ENCODE results near the gene RAPSN. TPM values are rescaled to one million over a fixed set of nuclear protein-coding genes. Genes with fewer than 3 reads are reported as not detected.

The RAPSN gene
- total and polyA plus RNA-seq, 2 donors (not counting 1 experiment from before 2014, with no cell fraction given), result 0.17 TPM; not detected in 1

DNA sequence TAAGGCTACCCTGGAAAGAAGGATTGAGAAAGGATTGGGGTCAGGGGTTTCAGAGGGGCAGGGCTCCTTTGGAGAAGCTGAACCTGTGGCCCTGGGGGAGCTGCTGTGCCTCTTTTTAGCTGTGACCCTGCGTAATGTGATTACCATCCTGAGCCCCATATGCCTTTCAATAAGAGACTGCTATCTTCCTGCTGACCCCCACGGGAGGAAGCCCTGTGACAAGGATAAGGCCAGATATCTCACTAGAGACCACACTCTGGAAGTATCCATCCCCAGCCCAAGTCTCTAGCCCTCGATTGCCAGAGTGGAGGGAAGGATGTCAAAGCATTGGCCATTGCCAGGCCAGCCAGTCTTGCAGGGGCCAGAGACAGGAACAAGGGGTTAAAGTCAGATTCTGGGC is 45.4 kb downstream of the RAPSN start:
- TF ChIP-seq EZH2 (IDR thresholded peaks at IDR 0.05; ENCODE audit: low read length, missing control alignments), result no peak
- TF ChIP-seq, protein P1, sequence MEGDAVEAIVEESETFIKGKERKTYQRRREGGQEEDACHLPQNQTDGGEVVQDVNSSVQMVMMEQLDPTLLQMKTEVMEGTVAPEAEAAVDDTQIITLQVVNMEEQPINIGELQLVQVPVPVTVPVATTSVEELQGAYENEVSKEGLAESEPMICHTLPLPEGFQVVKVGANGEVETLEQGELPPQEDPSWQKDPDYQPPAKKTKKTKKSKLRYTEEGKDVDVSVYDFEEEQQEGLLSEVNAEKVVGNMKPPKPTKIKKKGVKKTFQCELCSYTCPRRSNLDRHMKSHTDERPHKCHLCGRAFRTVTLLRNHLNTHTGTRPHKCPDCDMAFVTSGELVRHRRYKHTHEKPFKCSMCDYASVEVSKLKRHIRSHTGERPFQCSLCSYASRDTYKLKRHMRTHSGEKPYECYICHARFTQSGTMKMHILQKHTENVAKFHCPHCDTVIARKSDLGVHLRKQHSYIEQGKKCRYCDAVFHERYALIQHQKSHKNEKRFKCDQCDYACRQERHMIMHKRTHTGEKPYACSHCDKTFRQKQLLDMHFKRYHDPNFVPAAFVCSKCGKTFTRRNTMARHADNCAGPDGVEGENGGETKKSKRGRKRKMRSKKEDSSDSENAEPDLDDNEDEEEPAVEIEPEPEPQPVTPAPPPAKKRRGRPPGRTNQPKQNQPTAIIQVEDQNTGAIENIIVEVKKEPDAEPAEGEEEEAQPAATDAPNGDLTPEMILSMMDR (conservative IDR thresholded peaks at IDR 0.05 in 1 of 2, IDR thresholded peaks at IDR 0.05 in 1 of 2; ENCODE audit: low read depth in 1 of 2, low read length in 2 of 2), result no peak
- no peak overlapping the region for H3K27ac ChIP-seq (ENCODE audit: insufficient read depth, low read length)

GRCh38 chr11:47403135-47403534 is 45.8 kb downstream of the RAPSN start:
- H3K4me2 ChIP-seq (ENCODE audit: extremely low read depth, insufficient read depth, low read length), result no peak overlapping the region
- DNase-seq (ENCODE audit: low read depth in 2 of 2), result no peak
- no peaks in the 10 kb centered on the region for H3K36me3 ChIP-seq (ENCODE audit: control insufficient read depth, insufficient read depth, low read length)
- peaks cover 13% of the 10 kb centered on the region for H3K4me1 ChIP-seq (ENCODE audit: control insufficient read depth, extremely low read depth, insufficient read depth, low read length)
- no peak overlapping the region for H2AFZ ChIP-seq (ENCODE audit: low read length)
- TF ChIP-seq EZH2 (IDR thresholded peaks at IDR 0.05; ENCODE audit: low read length, missing control alignments), result no peak
- TF ChIP-seq, protein P1 (conservative IDR thresholded peaks at IDR 0.05 in 1 of 2, IDR thresholded peaks at IDR 0.05 in 1 of 2; ENCODE audit: low read depth in 1 of 2, low read length in 2 of 2), result no peak
- H3K9me3 ChIP-seq (ENCODE audit: control insufficient read depth, insufficient read depth, low read depth, low read length), result no peaks in the 10 kb centered on the region
- H3K9ac ChIP-seq (ENCODE audit: insufficient read depth, low read length), result no peak overlapping the region
- H4K20me1 ChIP-seq (ENCODE audit: control insufficient read depth, extremely low read depth, insufficient read depth, low read length), result no peaks in the 10 kb centered on the region
- no peaks in the 10 kb centered on the region for H3K79me2 ChIP-seq (ENCODE audit: control insufficient read depth, insufficient read depth, low read length)
- H3K27ac ChIP-seq (ENCODE audit: insufficient read depth, low read length), result no peak overlapping the region
- H3K27me3 ChIP-seq (ENCODE audit: control insufficient read depth, insufficient read depth, low read length), result no peaks in the 10 kb centered on the region
- no peak overlapping the region for H3K4me3 ChIP-seq (replicated peaks in 1 of 4; ENCODE audit: control extremely low read depth in 1 of 4, insufficient read depth in 1 of 4, low read depth in 3 of 4, low read length in 4 of 4)

More for the DNA sequence above, 45.4 kb downstream of the RAPSN start:
- Histone ChIP-seq H3K4me2 (ENCODE audit: extremely low read depth, insufficient read depth, low read length) (no peak overlapping the region), H3K9ac (ENCODE audit: insufficient read depth, low read length) (no peak overlapping the region), H3K36me3 (ENCODE audit: control insufficient read depth, insufficient read depth, low read length) (no peaks in the 10 kb centered on the region), H4K20me1 (ENCODE audit: control insufficient read depth, extremely low read depth, insufficient read depth, low read length) (no peaks in the 10 kb centered on the region), H3K4me3 (replicated peaks in 1 of 4; ENCODE audit: control extremely low read depth in 1 of 4, insufficient read depth in 1 of 4, low read depth in 3 of 4, low read length in 4 of 4) (no peak overlapping the region), H3K79me2 (ENCODE audit: control insufficient read depth, insufficient read depth, low read length) (no peaks in the 10 kb centered on the region), H3K27me3 (ENCODE audit: control insufficient read depth, insufficient read depth, low read length) (no peaks in the 10 kb centered on the region), H3K9me3 (ENCODE audit: control insufficient read depth, insufficient read depth, low read depth, low read length) (no peaks in the 10 kb centered on the region), H2AFZ (ENCODE audit: low read length) (no peak overlapping the region), H3K4me1 (ENCODE audit: control insufficient read depth, extremely low read depth, insufficient read depth, low read length) (peaks cover 13% of the 10 kb centered on the region)
- no peak for DNase-seq (ENCODE audit: low read depth in 2 of 2)

- no peak overlapping the region for H2AFZ ChIP-seq (ENCODE audit: low read length)
- no peak overlapping the region for H3K27ac ChIP-seq (ENCODE audit: insufficient read depth, low read length)
- H3K9ac ChIP-seq (ENCODE audit: insufficient read depth, low read length), result no peak overlapping the region
- H3K9me3 ChIP-seq (ENCODE audit: control insufficient read depth, insufficient read depth, low read depth, low read length), result no peaks in the 10 kb centered on the region
- no peak for DNase-seq (ENCODE audit: low read depth in 2 of 2)
- H3K4me3 ChIP-seq (replicated peaks in 1 of 4; ENCODE audit: control extremely low read depth in 1 of 4, insufficient read depth in 1 of 4, low read depth in 3 of 4, low read length in 4 of 4), result peak overlapping the region in 1 of 4 experiments; percentile 59
- no peaks in the 10 kb centered on the region for H3K79me2 ChIP-seq (ENCODE audit: control insufficient read depth, insufficient read depth, low read length)
- no peaks in the 10 kb centered on the region for H3K27me3 ChIP-seq (ENCODE audit: control insufficient read depth, insufficient read depth, low read length)
- peak overlapping the region; percentile 2 for H3K4me2 ChIP-seq (ENCODE audit: extremely low read depth, insufficient read depth, low read length)
- H3K4me1 ChIP-seq (ENCODE audit: control insufficient read depth, extremely low read depth, insufficient read depth, low read length), result peaks cover 3% of the 10 kb centered on the region
- H3K36me3 ChIP-seq (ENCODE audit: control insufficient read depth, insufficient read depth, low read length), result no peaks in the 10 kb centered on the region
- no peaks in the 10 kb centered on the region for H4K20me1 ChIP-seq (ENCODE audit: control insufficient read depth, extremely low read depth, insufficient read depth, low read length)
- TF ChIP-seq EZH2 (IDR thresholded peaks at IDR 0.05; ENCODE audit: low read length, missing control alignments), result no peak
- TF ChIP-seq, protein P1 (conservative IDR thresholded peaks at IDR 0.05 in 1 of 2, IDR thresholded peaks at IDR 0.05 in 1 of 2; ENCODE audit: low read depth in 1 of 2, low read length in 2 of 2), result no peak
Observed at GRCh38 chr11:47400768-47401279, 48.1 kb downstream of the RAPSN start.

Measured in fibroblast of lung (primary cell).